Inflammatory macrophage treated with lipopolysaccharide for 1 hour (primary cell): ENCODE measurements around the gene CD38.
"Not testable (repeated sequence)": the region's sequence is repeated elsewhere in the genome, so short reads cannot be mapped to it uniquely, and the experiment has no call there.

Source experiments
- DNase-seq, 2 donors: peaks; one replicate each; pipeline ENCODE4 v3.0.0-alpha.2; 2020 to 2022

Gene CD38

DNA sequence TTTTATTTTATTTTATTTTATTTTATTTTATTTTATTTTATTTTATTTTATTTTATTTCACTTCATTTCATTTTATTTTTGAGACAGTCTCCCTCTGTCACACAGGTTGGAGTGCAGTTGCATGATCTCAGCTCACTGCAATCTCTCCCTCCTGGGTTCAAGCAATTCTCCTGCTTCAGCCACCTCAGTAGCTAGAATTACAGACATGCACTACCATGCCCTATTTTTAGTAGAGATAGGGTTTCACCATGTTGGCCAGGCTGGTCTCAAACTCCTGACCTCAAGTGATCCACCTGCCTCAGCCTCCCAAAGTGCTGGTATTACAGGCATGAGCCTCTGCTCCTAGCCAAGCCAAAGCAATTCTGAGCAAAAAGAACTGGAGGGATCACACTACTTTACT is 24.4 kb downstream of the CD38 start:
- DNase-seq = not testable (repeated sequence)

DNA sequence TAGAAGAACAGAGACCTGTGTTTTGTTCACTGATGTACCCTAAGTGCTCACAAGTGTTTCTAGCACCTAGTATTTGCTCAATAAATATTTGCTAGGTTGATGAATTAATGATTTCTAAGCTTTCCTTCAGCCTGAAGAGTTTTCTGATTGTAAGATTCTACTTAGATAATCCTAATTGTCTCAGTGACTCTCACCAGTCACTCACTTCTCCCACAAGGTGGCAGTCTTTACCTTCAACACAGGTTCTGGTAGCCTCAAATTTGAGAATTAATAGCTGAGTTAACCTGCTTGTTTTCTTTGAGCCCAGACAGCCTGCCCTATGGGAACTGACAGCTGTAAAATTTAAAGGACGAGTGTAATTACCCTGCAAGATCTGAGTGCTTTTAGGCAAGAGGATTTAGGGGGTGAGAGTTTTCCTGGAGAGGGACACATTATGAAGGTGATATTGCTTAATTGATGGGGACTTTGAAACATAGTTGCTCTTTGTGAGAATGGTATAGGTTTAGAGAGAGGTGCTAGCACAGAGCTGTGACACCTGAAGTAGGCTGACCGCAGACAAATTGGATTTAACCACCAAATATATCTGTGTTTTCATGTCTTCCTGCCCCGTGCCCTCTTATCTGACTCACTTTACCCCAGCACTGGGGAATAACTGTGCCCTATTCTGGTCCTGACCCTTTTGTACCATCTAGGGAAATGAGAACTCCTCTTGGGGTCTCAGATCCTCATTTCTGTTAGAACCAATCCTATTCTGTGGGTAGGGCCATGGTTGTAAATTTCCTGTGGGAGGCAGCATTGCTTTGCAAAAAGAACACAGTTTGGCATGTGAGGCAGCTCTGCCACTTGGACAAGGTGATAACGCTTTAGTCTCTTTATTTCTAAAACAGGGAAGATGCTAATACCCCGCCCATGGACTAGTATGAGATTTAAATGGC is 27.7 kb downstream of the CD38 start:
- peak; percentile 48 to 72 for DNase-seq

DNA sequence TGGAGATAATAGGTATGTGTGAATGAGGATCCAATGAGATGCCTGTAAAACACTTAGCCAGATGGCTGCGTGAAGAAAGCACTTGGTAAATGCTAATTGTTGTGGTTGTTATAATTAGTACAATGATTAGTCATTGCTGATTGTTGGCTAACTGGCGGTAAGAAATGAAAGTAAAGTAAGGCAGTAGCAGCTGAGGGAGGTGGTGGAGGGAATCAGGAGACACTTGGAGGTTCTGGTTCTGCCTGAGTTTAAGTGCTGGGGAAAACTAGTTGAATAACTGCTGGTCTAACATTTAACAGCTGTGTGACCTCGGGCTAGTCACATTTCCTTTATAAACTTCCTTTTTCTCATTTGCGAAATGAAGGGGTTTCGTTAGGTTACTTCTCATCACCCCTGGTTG is 30.9 kb downstream of the CD38 start:
- DNase-seq = peak; percentile 73 to 75

DNA sequence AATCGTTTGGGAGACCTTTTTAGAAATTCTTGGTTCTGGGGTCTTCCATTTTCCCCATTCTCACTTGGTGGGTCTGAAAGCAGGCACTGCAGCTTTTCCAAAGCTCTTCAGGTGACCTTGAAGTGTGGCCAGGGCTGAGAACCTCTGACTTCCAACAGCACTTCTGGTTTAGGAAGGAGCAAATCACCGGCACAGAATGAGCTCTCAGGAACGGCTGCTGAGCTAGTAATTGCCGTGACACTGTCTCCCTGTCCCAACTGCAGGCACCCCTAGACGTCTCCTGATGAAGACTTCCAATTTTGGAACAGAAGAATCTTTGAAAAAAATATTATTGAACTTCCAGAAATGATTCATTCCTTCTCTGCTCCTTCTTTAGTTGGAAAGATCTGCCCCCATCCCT is 31.3 kb downstream of the CD38 start:
- no peak for DNase-seq

DNA sequence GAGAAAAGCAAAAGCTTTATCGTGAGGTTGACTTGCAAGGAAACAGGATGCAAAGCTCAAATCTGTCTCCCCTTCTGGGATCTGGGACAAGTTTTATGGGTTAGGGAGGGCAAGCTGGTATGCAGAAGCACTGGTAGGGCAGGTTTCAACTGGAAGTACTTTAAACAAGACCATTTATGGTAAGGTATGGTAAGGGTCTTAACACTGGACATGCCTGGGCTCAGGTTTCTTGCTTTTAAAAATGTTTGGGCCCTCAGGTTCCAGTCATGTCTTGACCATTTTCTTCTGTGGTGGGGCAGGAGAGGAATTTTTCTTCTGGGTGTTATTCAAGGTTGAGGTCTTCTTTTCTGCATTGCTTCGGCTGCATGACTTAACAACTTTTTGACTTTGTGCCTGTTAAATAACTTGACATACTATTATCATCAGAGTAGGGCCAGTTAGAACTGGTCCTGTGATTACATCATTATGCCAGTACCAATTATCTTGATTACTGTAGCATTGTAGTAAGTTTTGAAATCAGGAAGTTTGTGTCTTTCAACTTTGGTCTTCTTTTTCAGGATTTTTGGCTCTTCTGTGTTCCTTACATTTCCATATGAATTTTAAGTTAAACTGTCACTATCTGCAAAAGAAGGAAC is 33.7 kb downstream of the CD38 start:
- DNase-seq = no peak

DNA sequence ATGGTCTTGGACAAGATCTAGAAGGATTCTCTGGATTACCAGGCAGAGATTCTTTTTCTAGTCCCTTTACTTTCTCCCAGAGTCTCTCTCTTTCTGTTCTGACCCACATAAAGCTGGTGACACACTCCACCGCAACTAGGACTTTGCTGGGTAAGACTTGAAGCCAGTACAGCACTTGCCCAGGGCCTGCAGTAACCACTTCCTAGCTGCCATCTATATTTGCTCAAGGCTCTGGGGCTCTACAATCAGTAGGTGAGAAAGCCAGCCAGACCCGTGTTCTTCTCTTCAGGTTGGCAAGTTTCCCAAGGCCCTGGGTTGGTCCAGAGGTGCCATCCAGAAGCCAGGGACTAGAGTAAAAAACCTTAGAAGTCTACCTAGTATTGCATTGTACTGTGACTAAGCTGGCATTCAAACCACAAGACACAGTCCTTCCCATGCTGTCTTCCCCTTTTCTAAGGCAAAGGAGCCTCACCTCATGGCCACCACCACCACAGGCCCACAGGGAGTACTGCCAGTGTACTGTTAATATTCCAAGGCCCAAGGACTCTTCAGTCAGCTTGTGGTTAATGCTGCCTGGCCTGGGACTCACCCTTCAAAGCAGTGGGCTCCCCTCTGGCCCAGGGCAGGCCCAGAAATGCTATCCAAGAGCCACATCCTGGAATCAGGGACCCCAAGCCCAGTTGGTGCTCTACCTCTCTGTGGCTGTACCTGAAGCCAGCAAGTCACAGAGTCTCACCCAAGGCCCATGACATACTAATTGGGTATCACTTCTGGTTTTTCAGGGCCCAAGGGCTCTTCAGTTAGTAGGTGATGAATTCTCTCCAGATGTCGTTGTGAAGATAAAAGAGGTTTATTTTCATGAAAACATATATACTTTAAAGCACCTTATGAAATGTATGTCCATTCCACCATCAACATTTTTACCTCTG is 54.7 kb downstream of the CD38 start:
- DNase-seq = peak in 1 of 2 donors; percentile 32

DNA sequence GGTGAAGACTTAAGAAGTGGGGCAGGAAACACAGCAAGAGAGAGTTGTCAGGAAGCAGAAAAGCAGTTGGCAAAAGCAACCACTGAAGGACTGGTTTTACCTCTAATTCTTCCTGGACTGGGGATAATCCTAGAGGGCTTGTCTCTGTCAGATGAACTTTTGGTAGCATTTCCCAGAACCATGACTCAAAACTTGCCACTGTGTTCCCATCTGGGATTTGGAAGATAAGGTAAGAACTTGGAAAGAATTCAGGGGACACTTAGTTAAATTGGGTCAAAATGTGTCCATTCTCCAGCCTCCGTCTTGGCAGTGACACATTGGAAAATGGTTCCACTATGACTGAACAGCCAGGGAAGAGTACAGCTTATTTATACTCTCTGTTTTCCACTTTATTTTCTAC is 55.7 kb downstream of the CD38 start:
- DNase-seq = no peak

DNA sequence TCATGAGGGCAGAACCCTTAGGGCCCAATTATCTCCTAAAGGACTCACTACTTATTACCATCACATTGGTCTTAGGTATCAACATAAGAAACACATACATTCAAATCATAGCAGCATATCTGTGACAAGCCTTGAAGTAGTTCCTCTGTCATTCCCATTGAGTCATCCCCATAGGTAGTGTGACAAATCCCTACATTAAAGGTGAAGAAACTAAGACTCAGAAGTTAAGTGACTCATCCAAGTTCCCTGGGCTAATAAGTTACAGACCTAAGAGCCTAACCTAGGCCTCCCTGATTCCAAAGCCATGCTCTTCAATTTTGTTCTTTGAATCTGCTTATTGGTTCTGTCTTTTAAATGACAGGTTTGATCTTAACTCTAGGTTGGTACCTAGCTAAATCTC is 58.2 kb downstream of the CD38 start:
- no peak for DNase-seq

DNA sequence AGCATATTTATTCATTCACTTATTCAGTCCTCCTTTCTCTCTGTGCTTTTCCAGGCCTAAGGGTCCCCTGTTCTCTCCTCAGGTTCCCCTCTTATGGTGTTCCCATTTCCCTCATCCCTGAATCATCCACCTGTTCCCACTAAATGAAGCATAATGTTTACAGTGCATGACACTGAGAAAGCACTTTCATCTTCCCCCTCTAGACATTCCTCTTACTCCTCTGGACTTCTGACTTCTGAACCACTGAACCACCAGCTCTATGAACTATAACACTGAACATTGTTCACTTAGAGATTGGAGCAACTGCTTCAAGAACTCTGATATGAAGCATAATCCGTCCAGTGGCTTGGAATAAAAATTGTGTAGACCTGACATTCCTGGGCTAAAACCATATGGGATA is 59.5 kb downstream of the CD38 start:
- no peak for DNase-seq

DNA sequence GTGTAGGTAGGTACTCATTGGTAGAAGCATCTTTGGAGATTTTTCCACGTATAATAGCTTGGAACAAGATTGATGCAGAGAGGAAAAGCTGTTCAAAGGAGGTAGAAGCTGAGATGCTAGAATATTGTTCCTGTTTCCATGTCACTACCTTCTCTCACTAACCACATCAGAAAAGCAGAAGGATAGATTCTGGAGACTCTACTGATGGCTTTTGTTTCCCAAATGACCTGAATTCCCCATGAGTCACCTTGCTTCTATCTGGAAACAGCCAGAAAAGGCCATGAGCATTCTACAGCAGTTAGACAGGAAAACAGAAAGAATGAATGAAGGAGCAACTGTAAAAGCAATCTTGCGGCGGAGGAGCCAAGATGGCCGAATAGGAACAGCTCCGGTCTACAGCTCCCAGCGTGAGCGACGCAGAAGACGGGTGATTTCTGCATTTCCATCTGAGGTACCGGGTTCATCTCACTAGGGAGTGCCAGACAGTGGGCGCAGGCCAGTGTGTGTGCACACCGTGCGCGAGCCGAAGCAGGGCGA is 63.1 kb downstream of the CD38 start:
- DNase-seq = not testable (repeated sequence)

DNA sequence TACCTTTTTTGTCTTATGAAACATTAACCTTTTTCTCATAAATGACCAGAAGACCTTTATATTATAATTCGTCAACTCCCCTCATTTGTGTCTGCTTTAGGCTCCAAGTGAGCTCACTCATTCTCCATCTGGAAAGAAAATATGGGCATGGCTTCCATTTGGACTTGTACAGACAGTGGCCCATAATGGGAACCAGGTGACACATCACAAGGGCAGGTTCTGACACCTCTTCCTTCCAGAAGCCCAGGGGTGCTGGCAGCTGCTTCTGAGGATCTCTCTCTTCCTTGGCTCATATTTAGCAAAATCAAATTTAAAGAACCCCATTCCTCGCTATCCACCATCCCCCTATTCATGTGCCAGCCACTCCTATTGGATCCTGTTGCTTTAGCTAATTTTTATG is 69.6 kb downstream of the CD38 start:
- no peak for DNase-seq

DNA sequence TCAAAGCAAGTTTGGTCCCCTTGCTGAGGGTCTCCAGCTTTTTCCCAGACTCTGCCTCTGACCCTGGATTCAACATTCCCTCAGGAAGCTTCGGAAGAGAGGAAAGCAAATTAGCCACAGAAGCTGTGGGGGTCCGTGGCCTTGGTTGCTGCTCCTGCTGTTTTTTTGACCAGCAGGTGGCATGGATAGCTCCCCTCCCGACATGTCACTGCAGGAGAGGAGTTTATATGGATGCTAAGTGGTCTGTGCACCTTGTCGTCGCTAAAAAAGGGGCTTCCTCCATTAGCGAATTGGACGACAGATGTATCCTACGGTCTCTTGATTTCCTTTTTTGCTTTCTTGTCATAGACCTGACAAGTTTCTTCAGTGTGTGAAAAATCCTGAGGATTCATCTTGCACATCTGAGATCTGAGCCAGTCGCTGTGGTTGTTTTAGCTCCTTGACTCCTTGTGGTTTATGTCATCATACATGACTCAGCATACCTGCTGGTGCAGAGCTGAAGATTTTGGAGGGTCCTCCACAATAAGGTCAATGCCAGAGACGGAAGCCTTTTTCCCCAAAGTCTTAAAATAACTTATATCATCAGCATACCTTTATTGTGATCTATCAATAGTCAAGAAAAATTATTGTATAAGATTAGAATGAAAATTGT is 70.2 kb downstream of the CD38 start:
- no peak for DNase-seq

DNA sequence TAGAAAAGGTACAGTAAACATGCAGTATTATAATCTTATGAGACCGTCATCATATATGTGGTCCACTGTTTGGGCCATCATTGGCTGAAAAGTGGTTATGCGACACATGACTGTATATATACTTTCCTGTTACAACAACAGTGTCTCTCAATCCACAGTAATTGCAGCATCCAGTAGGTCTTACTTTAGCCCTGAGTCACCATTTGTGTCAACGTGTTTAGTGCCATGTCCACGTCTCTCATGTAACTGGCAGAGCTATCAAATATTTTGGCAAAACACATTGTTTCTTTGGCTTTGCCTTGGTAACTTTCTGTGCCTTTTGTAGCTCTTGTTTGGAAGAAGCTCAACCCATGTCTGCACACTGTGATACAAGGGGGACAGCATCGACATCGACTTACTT is 73.8 kb downstream of the CD38 start:
- DNase-seq = no peak

DNA sequence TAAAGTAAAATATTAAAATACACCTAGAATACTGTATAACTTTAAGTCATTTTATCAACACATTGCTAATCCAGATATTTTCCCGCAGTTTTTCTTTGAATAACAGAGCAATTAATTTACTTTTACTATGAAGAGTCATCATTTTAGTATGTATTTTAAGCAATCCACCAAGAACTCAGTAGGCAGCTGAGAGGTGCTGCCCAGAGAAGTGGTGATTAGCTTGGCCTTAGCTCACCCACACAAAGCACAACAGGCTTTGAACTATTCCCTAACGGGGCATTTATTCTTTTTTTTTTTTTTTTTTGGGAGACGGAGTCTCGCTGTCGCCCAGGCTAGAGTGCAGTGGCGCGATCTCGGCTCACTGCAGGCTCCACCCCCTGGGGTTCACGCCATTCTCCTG is 74.4 kb downstream of the CD38 start:
- no peak for DNase-seq

DNA sequence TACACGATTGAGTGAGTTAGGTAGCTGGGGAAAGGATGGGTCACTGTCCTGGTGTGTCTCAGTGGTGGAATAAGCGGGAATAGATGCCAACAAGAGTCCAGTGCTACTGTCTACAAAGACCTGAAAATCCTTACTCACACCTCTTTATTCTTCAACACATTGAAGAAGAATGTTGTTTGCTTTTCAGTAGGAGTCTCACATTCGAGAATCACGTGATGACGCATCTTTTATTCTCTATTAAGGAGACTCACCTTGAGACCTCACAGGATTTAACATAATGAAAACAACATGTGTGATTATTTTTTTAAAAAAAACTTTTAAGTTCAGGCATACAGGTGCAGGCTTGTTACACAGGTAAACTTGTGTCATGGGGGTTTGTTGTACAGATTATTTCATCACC is 75.2 kb downstream of the CD38 start:
- DNase-seq = no peak

DNA sequence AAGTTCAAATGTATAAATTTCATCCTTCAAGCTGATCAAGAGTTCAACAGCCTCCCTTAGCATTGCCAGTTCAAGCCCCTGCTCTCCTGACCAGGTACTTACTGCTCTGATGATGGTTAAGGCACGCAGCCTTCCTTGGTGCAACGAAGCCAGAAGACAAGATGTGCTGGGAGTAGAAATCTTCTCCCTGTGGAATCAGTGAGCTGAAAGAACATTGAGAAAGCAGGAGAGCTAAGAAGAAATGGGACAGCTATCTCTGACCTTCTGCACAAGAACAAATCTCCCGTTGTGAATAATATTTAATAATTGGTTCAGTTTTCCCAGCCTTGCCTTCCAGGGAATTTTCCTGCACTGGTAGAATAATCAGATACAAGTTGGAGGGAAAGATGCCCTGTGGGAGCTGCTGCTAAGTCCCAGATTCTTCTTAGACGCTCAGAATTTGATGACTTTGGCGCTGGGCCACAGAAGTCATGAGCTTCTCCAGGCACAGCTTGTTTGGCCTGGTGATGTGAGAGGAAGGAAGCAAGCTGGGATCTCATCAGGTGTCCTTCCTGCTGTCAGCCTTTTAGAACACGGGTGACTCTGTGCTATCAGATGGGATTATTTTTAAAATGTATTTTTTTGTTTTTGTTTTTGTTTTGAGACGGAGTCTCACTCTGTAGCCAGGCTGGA is 77.8 kb downstream of the CD38 start:
- no peak for DNase-seq

DNA sequence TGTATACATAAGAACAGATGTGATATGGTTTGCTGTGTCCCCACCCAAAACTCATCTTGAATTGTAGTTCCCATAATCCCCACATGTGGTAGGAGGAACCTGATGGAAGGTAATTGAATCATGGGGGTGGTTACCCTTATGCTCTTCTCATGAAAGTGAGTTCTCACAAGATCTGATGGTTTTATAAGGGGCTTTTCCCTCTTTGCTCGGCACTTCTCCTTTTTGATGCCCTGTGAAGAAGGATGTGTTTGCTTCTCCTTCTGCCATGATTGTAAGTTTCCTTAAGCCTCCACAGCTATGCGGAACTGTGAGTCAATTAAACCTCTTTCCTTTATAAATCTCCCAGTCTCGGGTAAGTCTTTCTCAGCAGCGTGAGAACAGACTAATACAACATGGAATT is 83.1 kb downstream of the CD38 start:
- DNase-seq = peak; percentile 73 to 89

DNA sequence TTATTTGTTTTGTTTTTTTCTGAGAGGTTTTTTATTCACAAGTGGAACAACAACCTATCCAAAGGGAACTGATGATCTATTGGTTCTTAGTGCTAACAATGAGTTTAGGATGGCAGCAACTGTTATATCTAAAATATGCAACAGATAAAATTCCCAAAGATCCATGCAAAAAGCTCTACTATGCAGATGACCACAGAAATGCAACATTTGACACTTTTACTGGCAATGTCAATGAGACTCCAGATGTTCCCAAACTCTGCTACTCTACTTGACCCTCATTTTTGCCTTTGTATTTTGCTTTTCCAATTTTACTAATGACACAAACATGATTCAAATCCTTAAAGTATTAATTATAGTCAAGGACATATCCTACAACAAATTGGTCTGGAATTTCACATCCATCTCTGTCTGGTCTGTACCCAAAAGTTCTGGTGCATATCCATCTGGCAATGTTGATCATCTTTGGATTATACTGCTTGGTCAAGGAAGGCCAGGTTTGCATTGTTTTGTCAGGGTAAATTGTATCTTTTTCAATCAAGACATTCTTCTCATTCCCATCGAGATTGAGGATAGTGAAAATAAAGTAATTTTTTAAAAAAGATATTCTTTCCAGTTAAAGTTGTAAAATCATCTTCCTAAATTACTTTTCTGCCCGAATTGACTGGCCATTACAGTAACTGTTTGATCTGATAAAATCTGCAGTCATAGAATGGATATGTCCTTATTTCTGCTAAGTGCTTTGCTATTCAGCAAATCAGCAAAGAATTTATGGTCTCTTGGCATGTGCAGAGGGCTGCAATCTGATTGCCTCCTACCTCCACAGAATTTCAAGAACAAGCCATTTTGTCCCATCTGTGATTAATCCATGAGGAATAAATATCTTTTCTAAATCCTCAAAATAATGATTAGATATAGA is 86.8 kb downstream of the CD38 start:
- no peak for DNase-seq

DNA sequence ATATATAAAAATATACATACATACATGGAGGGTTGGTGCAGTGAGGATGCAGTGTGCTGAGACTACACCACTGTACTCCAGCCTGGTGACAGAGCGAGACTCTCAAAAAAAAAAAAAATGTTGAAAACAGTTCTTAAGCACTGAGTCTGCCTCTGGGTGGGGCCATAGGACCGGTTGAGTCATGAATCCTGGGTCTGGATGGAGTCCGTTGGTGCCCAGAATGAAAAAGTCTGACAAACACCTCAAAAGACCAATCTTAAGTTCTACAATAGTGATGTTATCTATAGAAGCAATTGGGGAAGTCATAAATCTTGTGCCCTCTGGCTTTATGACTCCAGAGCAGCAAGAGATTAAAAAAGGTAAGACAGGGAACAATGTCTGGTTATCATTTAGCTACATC is 90.0 kb downstream of the CD38 start:
- DNase-seq = peak in 1 of 2 donors; percentile 13

DNA sequence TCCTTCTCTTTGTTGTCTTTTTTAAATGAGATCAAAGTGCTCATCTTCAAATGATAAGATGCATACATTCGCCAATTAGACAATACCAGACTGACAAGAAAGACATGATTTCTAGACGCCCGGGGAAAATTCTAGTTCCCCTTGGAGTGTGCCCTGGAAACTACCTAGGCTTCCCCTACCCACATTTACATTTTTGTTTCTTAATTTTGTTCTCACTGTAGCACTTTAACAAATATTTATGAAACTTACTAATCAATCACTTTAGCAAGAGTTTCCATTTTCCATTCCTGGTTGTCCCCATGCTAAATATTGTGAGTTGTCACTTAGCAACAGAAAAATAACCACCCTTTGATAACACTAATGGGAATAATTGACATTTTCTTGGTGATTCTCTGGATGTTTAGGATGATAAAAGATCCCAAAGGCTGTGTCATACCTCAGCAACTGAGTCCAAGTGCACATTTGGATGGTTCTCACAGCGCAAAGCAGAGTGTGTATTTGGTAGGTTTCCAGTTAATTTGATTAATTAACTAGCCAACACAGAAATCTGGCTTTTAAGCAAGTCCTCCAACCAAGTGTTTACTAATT is 90.8 kb downstream of the CD38 start:
- DNase-seq = peak; percentile 61 to 72
